SK-N-SH (cell line): Measurements from ENCODE around the gene CHRM1. TPM values are rescaled to one million over a fixed set of nuclear protein-coding genes. Genes with fewer than 3 reads are reported as not detected.

Experiments used
- CTCF ChIA-PET: fragments of 300-600, 350-600 bp; formaldehyde crosslinking; extraction: SDS; loops from one replicate; lab custom pipeline; 2021; lab: Yijun Ruan, JAX
- POLR2A ChIA-PET: fragments of 350-600 bp; sonication (Branson Sonifier 250); formaldehyde crosslinking; extraction: SDS; loops from one replicate; lab custom pipeline; 2020; ENCODE audit warnings: antibody characterized with exemption, inconsistent platforms; lab: Yijun Ruan, JAX
- DNase-seq: peaks from one replicate; pipeline ENCODE4 v3.0.0; 2012
- H2AFZ ChIP-seq: fragments of 200-600 bp; sonication (generic); 2 replicates; pipeline ENCODE4 v1.8.1; 2016; ENCODE audit warnings: antibody characterized with exemption, mild to moderate bottlenecking, low read depth
- H3F3A ChIP-seq: fragments of 200-600 bp; sonication (generic); replicated peaks from 2 replicates; pipeline ENCODE3; 2016; ENCODE audit warnings: antibody characterized with exemption, mild to moderate bottlenecking; ENCODE audit not compliant: insufficient read depth
- H3K27ac ChIP-seq, 2 experiments: fragments of 200-500 bp in 1 of 2; fragments of 200-600 bp in 1 of 2; sonication (Bioruptor generic) in 1 of 2; sonication (generic), shearing (Covaris generic) in 1 of 2; 2 replicates each; pipeline versions ENCODE4 v1.5.1 to v1.6.1; 2014 to 2016; ENCODE audit warnings: low read depth in 2 of 2, inconsistent platforms in 1 of 2, low read length in 1 of 2, mild to moderate bottlenecking in 1 of 2, mixed read lengths in 1 of 2
- H3K27me3 ChIP-seq: fragments of 200-600 bp; sonication (generic), shearing (Covaris generic); 2 replicates; pipeline ENCODE4 v1.6.1; 2016; ENCODE audit warnings: mixed run types; ENCODE audit not compliant: insufficient read depth
- H3K36me3 ChIP-seq, 2 experiments: fragments of 200-500 bp in 1 of 2; fragments of 200-600 bp in 1 of 2; sonication (Bioruptor generic) in 1 of 2; sonication (generic) in 1 of 2; replicated peaks in 1 of 2; 2 replicates each; pipeline versions ENCODE3 to v1.5.1; 2014 to 2016; ENCODE audit warnings: low read length in 1 of 2, mild to moderate bottlenecking in 1 of 2; ENCODE audit not compliant: insufficient read depth in 2 of 2, control insufficient read depth in 1 of 2
- H3K4me1 ChIP-seq, 2 experiments: fragments of 200-500 bp in 1 of 2; fragments of 200-600 bp in 1 of 2; sonication (Bioruptor generic) in 1 of 2; sonication (generic), shearing (Covaris generic) in 1 of 2; 2 replicates each; pipeline versions ENCODE4 v1.5.1 to v1.6.1; 2014 to 2016; ENCODE audit warnings: low read depth in 1 of 2, low read length in 1 of 2, mixed run types in 1 of 2; ENCODE audit not compliant: insufficient read depth in 2 of 2, control insufficient read depth in 1 of 2
- H3K4me2 ChIP-seq: fragments of 200-600 bp; sonication (generic), shearing (Covaris generic); 2 replicates; pipeline ENCODE4 v1.6.1; 2017; ENCODE audit warnings: mixed run types
- H3K4me3 ChIP-seq, 2 experiments: fragments of 200-500 bp in 1 of 2; fragments of 200-600 bp in 1 of 2; sonication (Bioruptor generic) in 1 of 2; sonication (generic), shearing (Covaris generic) in 1 of 2; 2 replicates each; pipeline versions ENCODE4 v1.5.1 to v1.8.1; 2014 to 2016; ENCODE audit warnings: low read depth in 2 of 2, inconsistent platforms in 1 of 2, low read length in 1 of 2, mild to moderate bottlenecking in 1 of 2, mixed read lengths in 1 of 2, moderate library complexity in 1 of 2
- H3K79me2 ChIP-seq: fragments of 200-600 bp; sonication (generic); 2 replicates; pipeline ENCODE4 v1.8.1; 2017; ENCODE audit warnings: mild to moderate bottlenecking; ENCODE audit not compliant: insufficient read depth
- H3K9ac ChIP-seq: fragments of 200-600 bp; sonication (generic); 2 replicates; pipeline ENCODE4 v1.6.1; 2017; ENCODE audit warnings: mixed run types
- H3K9me2 ChIP-seq: fragments of 200-600 bp; sonication (generic); 2 replicates; pipeline ENCODE4 v1.6.1; 2017; ENCODE audit warnings: mixed run types
- H3K9me3 ChIP-seq: fragments of 200-600 bp; sonication (generic); 2 replicates; pipeline ENCODE4 v1.6.1; 2017; ENCODE audit warnings: mixed run types, mild to moderate bottlenecking, moderate library complexity
- H4K20me1 ChIP-seq: fragments of 200-600 bp; sonication (generic); 2 replicates; pipeline ENCODE4 v1.6.1; 2017; ENCODE audit warnings: mild to moderate bottlenecking, mixed run types; ENCODE audit not compliant: insufficient read depth
- IRF3 ChIP-seq: fragments of 150-350 bp; IDR thresholded peaks from 2 replicates; pipeline ENCODE4 v1.6.1; 2016; ENCODE audit warnings: mild to moderate bottlenecking, low read depth, low read length
- JUND ChIP-seq: IDR thresholded peaks from 2 replicates; pipeline ENCODE4 v1.4.0; 2012
- MXI1 ChIP-seq: IDR thresholded peaks from 2 replicates; pipeline ENCODE4 v1.6.1; 2012; ENCODE audit warnings: mild to moderate bottlenecking, low read depth, low read length, improper control_type of control experiment
- POLR2AphosphoS5 ChIP-seq: IDR thresholded peaks from 2 replicates; pipeline ENCODE4 v1.6.1; 2012; ENCODE audit warnings: low read depth, low read length
- USF1 ChIP-seq: IDR thresholded peaks from 2 replicates; pipeline ENCODE4 v1.4.0; 2012; ENCODE audit warnings: low read depth, borderline replicate concordance
- WGBS: methylation state at CpG from one replicate; pipeline ENCODE4 v1.1.6; 2017; ENCODE audit warnings: low lambda C conversion rate; 5-methylcytosine and 5-hydroxymethylcytosine counted together
- polyA plus RNA-seq, 3 experiments: library from polyadenylated mRNA; depleted of rRNA; stranded (reverse); fragments of >200 nt; gene quantifications; 2 replicates each; pipeline ENCODE4 v1.2.3, GENCODE V29; 2012
- TF ChIP-seq, protein P1 (sequence below): IDR thresholded peaks from 2 replicates; pipeline ENCODE4 v1.6.1; 2012; ENCODE audit warnings: mild to moderate bottlenecking, low read depth, low read length, moderate library complexity
- TF ChIP-seq, protein P2 (sequence below): IDR thresholded peaks from 2 replicates; pipeline ENCODE4; 2012

The CHRM1 gene
- polyA plus RNA-seq, 1 of the 3 experiments (the other 2 are of a cell fraction), result not detected

GRCh38 chr11:62892077-62892922 is 28.9 kb downstream of the CHRM1 start (continued):
- TF ChIP-seq IRF3 (no peak), USF1 (no peak)
- TF ChIP-seq, protein P1, sequence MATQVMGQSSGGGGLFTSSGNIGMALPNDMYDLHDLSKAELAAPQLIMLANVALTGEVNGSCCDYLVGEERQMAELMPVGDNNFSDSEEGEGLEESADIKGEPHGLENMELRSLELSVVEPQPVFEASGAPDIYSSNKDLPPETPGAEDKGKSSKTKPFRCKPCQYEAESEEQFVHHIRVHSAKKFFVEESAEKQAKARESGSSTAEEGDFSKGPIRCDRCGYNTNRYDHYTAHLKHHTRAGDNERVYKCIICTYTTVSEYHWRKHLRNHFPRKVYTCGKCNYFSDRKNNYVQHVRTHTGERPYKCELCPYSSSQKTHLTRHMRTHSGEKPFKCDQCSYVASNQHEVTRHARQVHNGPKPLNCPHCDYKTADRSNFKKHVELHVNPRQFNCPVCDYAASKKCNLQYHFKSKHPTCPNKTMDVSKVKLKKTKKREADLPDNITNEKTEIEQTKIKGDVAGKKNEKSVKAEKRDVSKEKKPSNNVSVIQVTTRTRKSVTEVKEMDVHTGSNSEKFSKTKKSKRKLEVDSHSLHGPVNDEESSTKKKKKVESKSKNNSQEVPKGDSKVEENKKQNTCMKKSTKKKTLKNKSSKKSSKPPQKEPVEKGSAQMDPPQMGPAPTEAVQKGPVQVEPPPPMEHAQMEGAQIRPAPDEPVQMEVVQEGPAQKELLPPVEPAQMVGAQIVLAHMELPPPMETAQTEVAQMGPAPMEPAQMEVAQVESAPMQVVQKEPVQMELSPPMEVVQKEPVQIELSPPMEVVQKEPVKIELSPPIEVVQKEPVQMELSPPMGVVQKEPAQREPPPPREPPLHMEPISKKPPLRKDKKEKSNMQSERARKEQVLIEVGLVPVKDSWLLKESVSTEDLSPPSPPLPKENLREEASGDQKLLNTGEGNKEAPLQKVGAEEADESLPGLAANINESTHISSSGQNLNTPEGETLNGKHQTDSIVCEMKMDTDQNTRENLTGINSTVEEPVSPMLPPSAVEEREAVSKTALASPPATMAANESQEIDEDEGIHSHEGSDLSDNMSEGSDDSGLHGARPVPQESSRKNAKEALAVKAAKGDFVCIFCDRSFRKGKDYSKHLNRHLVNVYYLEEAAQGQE, result no peak

GRCh38 chr11:62889484-62890437 is 31.4 kb downstream of the CHRM1 start:
- Histone ChIP-seq H3K27me3 (no peaks in the 10 kb centered on the region), H3K4me2 (no peak overlapping the region), H3F3A (peaks cover 60% of the 10 kb centered on the region), H3K4me3 (no peak overlapping the region), H4K20me1 (peaks cover 54% of the 10 kb centered on the region), H2AFZ (no peak overlapping the region), H3K79me2 (peaks cover 26% of the 10 kb centered on the region), H3K9ac (no peak overlapping the region), H3K27ac (peak overlapping the region in 1 of 2 experiments; percentile 4; a peak in 1 of 4 replicates), H3K9me2 (no peaks in the 10 kb centered on the region), H3K36me3 (peaks cover 36 to 50% of the 10 kb centered on the region in 2 experiments), H3K9me3 (no peaks in the 10 kb centered on the region), H3K4me1 (peaks cover 0 to 10% of the 10 kb centered on the region in 2 experiments; a peak in 2 of 4 replicates)
- CTCF ChIA-PET, result interaction anchor here (0.6 to 1.8 kb wide), 5 partner anchors 9 to 134 kb away, joined by 3 to 11 read pairs (median 4); partner anchors contain the start of gene SLC3A2
- 82% methylated on average over 11 of the region's 11 CpGs for WGBS
- peak; percentile 65 for TF ChIP-seq POLR2AphosphoS5
- TF ChIP-seq JUND, result 0 out of 2 replicates have a peak, but pooled peaks have one; percentile 17
- TF ChIP-seq MXI1, result no peak
- TF ChIP-seq, protein P2, sequence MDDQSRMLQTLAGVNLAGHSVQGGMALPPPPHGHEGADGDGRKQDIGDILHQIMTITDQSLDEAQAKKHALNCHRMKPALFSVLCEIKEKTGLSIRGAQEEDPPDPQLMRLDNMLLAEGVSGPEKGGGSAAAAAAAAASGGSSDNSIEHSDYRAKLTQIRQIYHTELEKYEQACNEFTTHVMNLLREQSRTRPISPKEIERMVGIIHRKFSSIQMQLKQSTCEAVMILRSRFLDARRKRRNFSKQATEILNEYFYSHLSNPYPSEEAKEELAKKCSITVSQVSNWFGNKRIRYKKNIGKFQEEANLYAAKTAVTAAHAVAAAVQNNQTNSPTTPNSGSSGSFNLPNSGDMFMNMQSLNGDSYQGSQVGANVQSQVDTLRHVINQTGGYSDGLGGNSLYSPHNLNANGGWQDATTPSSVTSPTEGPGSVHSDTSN, result peak; percentile 18; the same call in 1 of the 2 replicates
- POLR2A ChIA-PET, result interaction anchor here (0.6 to 1.5 kb wide), 5 partner anchors 8 to 1330 kb away, joined by 3 to 7 read pairs (median 4); partner anchors contain the start of gene HNRNPUL2
- DNase-seq, result no peak
